Spleen (tissue), 7 donors: ENCODE results near the gene TNN.

Experiments used
- POLR2A ChIP-seq, 3 donors: fragments of 450-650 bp; IDR thresholded peaks; one replicate each; pipeline ENCODE4 v1.5.1; 2017; ENCODE audit warnings: antibody characterized with exemption in 3 of 3, mild to moderate bottlenecking in 1 of 3
- POLR2AphosphoS5 ChIP-seq, 3 donors: sonication (generic); formaldehyde crosslinking; IDR thresholded peaks; one replicate each; pipeline ENCODE4 v1.5.1; 2017; ENCODE audit warnings: antibody characterized with exemption in 3 of 3
- TF ChIP-seq, protein P1 (sequence below), 11 experiments: fragments of 200-600 bp in 7 of 11; fragments of 450-650 bp in 4 of 11; sonication (generic) in 4 of 11; IDR thresholded peaks in 8 of 11; conservative IDR thresholded peaks in 3 of 11; 1 replicate in 7 of 11; 2 replicates in 4 of 11; pipeline versions ENCODE4 v1.4.0 to v1.8.0; 2016 to 2021; ENCODE audit warnings: antibody characterized with exemption in 11 of 11, inconsistent platforms in 4 of 11, mild to moderate bottlenecking in 1 of 11
- donor health status: DM: no; HTN: no; CAD: no; lungs with moderate emphysema.
- donor health status: DM: no; HTN: no; CAD: no.
- donor health status: DM: no; HTN: no; CAD: no.

DNA sequence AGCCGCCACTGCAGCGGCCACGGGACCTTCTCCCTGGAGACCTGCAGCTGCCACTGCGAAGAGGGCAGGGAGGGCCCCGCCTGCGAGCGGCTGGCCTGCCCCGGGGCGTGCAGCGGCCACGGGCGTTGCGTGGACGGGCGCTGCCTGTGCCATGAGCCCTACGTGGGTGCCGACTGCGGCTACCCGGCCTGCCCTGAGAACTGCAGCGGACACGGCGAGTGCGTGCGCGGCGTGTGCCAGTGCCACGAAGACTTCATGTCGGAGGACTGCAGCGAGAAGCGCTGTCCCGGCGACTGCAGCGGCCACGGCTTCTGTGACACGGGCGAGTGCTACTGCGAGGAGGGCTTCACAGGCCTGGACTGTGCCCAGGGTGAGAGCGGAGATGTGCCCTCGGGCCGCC is 11.7 kb downstream of the TNN start:
- TF ChIP-seq, protein P1, sequence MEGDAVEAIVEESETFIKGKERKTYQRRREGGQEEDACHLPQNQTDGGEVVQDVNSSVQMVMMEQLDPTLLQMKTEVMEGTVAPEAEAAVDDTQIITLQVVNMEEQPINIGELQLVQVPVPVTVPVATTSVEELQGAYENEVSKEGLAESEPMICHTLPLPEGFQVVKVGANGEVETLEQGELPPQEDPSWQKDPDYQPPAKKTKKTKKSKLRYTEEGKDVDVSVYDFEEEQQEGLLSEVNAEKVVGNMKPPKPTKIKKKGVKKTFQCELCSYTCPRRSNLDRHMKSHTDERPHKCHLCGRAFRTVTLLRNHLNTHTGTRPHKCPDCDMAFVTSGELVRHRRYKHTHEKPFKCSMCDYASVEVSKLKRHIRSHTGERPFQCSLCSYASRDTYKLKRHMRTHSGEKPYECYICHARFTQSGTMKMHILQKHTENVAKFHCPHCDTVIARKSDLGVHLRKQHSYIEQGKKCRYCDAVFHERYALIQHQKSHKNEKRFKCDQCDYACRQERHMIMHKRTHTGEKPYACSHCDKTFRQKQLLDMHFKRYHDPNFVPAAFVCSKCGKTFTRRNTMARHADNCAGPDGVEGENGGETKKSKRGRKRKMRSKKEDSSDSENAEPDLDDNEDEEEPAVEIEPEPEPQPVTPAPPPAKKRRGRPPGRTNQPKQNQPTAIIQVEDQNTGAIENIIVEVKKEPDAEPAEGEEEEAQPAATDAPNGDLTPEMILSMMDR (IDR thresholded peaks at IDR 0.05 in 8 of 11, conservative IDR thresholded peaks at IDR 0.05 in 3 of 11), result no peak
- TF ChIP-seq POLR2AphosphoS5 (IDR thresholded peaks at IDR 0.05) (no peak), POLR2A (IDR thresholded peaks at IDR 0.05) (no peak)
